ENCODE results near the gene NSG2. TPM values are rescaled to one million over a fixed set of nuclear protein-coding genes. Genes with fewer than 3 reads are reported as not detected.

Gene NSG2
- total RNA-seq, 1 donor from 2014 or later = 0.09 TPM

- Histone ChIP-seq H3K9me3 (ENCODE audit: insufficient read depth, low read depth, low read length) (no peaks in the 10 kb centered on the region), H3K4me2 (ENCODE audit: low read length) (no peak overlapping the region), H3K4me1 (ENCODE audit: insufficient read depth, low read length) (no peaks in the 10 kb centered on the region), H3K4me3 (ENCODE audit: insufficient read depth, low read depth, low read length) (no peak overlapping the region), H3K9ac (ENCODE audit: low read length) (no peak overlapping the region), H4K20me1 (ENCODE audit: insufficient read depth, low read length) (no peaks in the 10 kb centered on the region), H3K27ac (ENCODE audit: low read depth, low read length) (no peak overlapping the region), H2AFZ (ENCODE audit: low read depth, low read length) (no peak overlapping the region), H3K36me3 (ENCODE audit: insufficient read depth, low read length) (no peaks in the 10 kb centered on the region), H3K27me3 (ENCODE audit: insufficient read depth, low read length) (no peaks in the 10 kb centered on the region), H3K79me2 (ENCODE audit: insufficient read depth, low read length) (no peaks in the 10 kb centered on the region)
- Mint-ChIP-seq H3K9me3 (ENCODE audit: unreplicated experiment) (peaks cover 15% of the 10 kb centered on the region), H3K27me3 (ENCODE audit: low read depth, unreplicated experiment) (peaks cover 3% of the 10 kb centered on the region), H3K4me3 (ENCODE audit: unreplicated experiment) (no peak overlapping the region), H3K27ac (ENCODE audit: unreplicated experiment) (no peak overlapping the region), H3K36me3 (ENCODE audit: low read depth, unreplicated experiment) (no peaks in the 10 kb centered on the region), H3K4me1 (ENCODE audit: low read depth, unreplicated experiment) (peaks cover 3% of the 10 kb centered on the region)
- TF ChIP-seq CTCF (IDR thresholded peaks at IDR 0.05; ENCODE audit: insufficient read depth, low read depth, low read length) = no peak
- no peak for TF ChIP-seq EZH2 (IDR thresholded peaks at IDR 0.05; ENCODE audit: insufficient read depth, low read length)
- DNase-seq (ENCODE audit: low read depth) (no peak), FAIRE-seq (no peak)
These were observed 109.8 kb downstream of the NSG2 start for GRCh38 chr5:174155281-174155680.

GRCh38 chr5:174155706-174156105, 110.2 kb downstream of the NSG2 start:
- no peak for TF ChIP-seq CTCF (IDR thresholded peaks at IDR 0.05; ENCODE audit: insufficient read depth, low read depth, low read length)
- no peak for TF ChIP-seq EZH2 (IDR thresholded peaks at IDR 0.05; ENCODE audit: insufficient read depth, low read length)
- no peak overlapping the region for H3K4me3 Mint-ChIP-seq (ENCODE audit: unreplicated experiment)
- no peaks in the 10 kb centered on the region for H3K36me3 Mint-ChIP-seq (ENCODE audit: low read depth, unreplicated experiment)

GRCh38 chr5:174157048-174157447, 111.5 kb downstream of the NSG2 start:
- Histone ChIP-seq H3K27me3 (ENCODE audit: insufficient read depth, low read length) (no peaks in the 10 kb centered on the region), H3K4me1 (ENCODE audit: insufficient read depth, low read length) (no peaks in the 10 kb centered on the region), H3K79me2 (ENCODE audit: insufficient read depth, low read length) (no peaks in the 10 kb centered on the region), H3K9ac (ENCODE audit: low read length) (no peak overlapping the region), H3K27ac (ENCODE audit: low read depth, low read length) (no peak overlapping the region), H3K4me3 (ENCODE audit: insufficient read depth, low read depth, low read length) (no peak overlapping the region), H2AFZ (ENCODE audit: low read depth, low read length) (no peak overlapping the region), H3K36me3 (ENCODE audit: insufficient read depth, low read length) (no peaks in the 10 kb centered on the region), H3K4me2 (ENCODE audit: low read length) (no peak overlapping the region), H3K9me3 (ENCODE audit: insufficient read depth, low read depth, low read length) (no peaks in the 10 kb centered on the region), H4K20me1 (ENCODE audit: insufficient read depth, low read length) (no peaks in the 10 kb centered on the region)
- Mint-ChIP-seq H3K27me3 (ENCODE audit: low read depth, unreplicated experiment) (peaks cover 2% of the 10 kb centered on the region), H3K27ac (ENCODE audit: unreplicated experiment) (no peak overlapping the region), H3K36me3 (ENCODE audit: low read depth, unreplicated experiment) (no peaks in the 10 kb centered on the region), H3K9me3 (ENCODE audit: unreplicated experiment) (peaks cover 15% of the 10 kb centered on the region), H3K4me3 (ENCODE audit: unreplicated experiment) (no peak overlapping the region), H3K4me1 (ENCODE audit: low read depth, unreplicated experiment) (peaks cover 3% of the 10 kb centered on the region)
- FAIRE-seq (no peak), DNase-seq (ENCODE audit: low read depth) (no peak)
- TF ChIP-seq CTCF (IDR thresholded peaks at IDR 0.05; ENCODE audit: insufficient read depth, low read depth, low read length) (no peak), EZH2 (IDR thresholded peaks at IDR 0.05; ENCODE audit: insufficient read depth, low read length) (no peak)

More at GRCh38 chr5:174155706-174156105, 110.2 kb downstream of the NSG2 start:
- no peak overlapping the region for H3K9ac ChIP-seq (ENCODE audit: low read length)
- H3K27ac ChIP-seq (ENCODE audit: low read depth, low read length) = no peak overlapping the region
- no peak overlapping the region for H3K4me2 ChIP-seq (ENCODE audit: low read length)
- no peak overlapping the region for H2AFZ ChIP-seq (ENCODE audit: low read depth, low read length)
- no peak overlapping the region for H3K4me3 ChIP-seq (ENCODE audit: insufficient read depth, low read depth, low read length)
- peaks cover 3% of the 10 kb centered on the region for H3K4me1 Mint-ChIP-seq (ENCODE audit: low read depth, unreplicated experiment)
- H3K27ac Mint-ChIP-seq (ENCODE audit: unreplicated experiment) = no peak overlapping the region
- H3K4me1 ChIP-seq (ENCODE audit: insufficient read depth, low read length) = no peaks in the 10 kb centered on the region
- no peaks in the 10 kb centered on the region for H4K20me1 ChIP-seq (ENCODE audit: insufficient read depth, low read length)
- H3K9me3 ChIP-seq (ENCODE audit: insufficient read depth, low read depth, low read length) = no peaks in the 10 kb centered on the region
- peaks cover 15% of the 10 kb centered on the region for H3K9me3 Mint-ChIP-seq (ENCODE audit: unreplicated experiment)
- no peaks in the 10 kb centered on the region for H3K79me2 ChIP-seq (ENCODE audit: insufficient read depth, low read length)
- H3K27me3 ChIP-seq (ENCODE audit: insufficient read depth, low read length) = no peaks in the 10 kb centered on the region
- FAIRE-seq (no peak), DNase-seq (ENCODE audit: low read depth) (no peak)
- peaks cover 2% of the 10 kb centered on the region for H3K27me3 Mint-ChIP-seq (ENCODE audit: low read depth, unreplicated experiment)
- no peaks in the 10 kb centered on the region for H3K36me3 ChIP-seq (ENCODE audit: insufficient read depth, low read length)

Other genes with a start within 250 kb of the NSG2 start
- gene CPEB4, start 157.4 kb upstream of the NSG2 start, total RNA-seq = 37.2 and 40.6 TPM in 2 replicates
- not detected in 2 replicates for gene C5orf47, start 56.5 kb upstream of the NSG2 start, total RNA-seq

Data from astrocyte (in vitro differentiated cells and primary cell).